DOHH2 (cell line): ENCODE data around the gene CACNB1.

Experiments used
- H3F3A ChIP-seq: fragments of 200-600 bp; sonication (generic), shearing (Covaris generic); 2 replicates; pipeline ENCODE4 v1.6.0; 2016; ENCODE audit warnings: antibody characterized with exemption, mild to moderate bottlenecking; ENCODE audit not compliant: control insufficient read depth, insufficient read depth
- H3K27ac ChIP-seq: fragments of 200-600 bp; sonication (generic); 2 replicates; pipeline ENCODE4 v1.5.1; 2014; ENCODE audit warnings: low read depth, mild to moderate bottlenecking, low read length, moderate library complexity
- H3K27me3 ChIP-seq: fragments of 200-600 bp; sonication (generic); 2 replicates; pipeline ENCODE4 v1.6.1; 2014; ENCODE audit warnings: mild to moderate bottlenecking, low read length, mixed read lengths; ENCODE audit not compliant: control insufficient read depth
- H3K36me3 ChIP-seq: fragments of 200-600 bp; sonication (generic); 2 replicates; pipeline ENCODE4 v1.6.1; 2014; ENCODE audit warnings: mild to moderate bottlenecking, low read length, moderate library complexity, mixed read lengths; ENCODE audit not compliant: control insufficient read depth
- H3K4me1 ChIP-seq: fragments of 200-600 bp; sonication (generic); 2 replicates; pipeline ENCODE4 v1.6.1; 2014; ENCODE audit warnings: mild to moderate bottlenecking, low read length, mixed read lengths; ENCODE audit not compliant: control insufficient read depth
- H3K4me2 ChIP-seq: fragments of 200-600 bp; sonication (generic); 2 replicates; pipeline ENCODE4 v1.6.0; 2014; ENCODE audit warnings: mild to moderate bottlenecking, low read length, moderate library complexity
- H3K4me3 ChIP-seq: fragments of 200-600 bp; sonication (generic); 2 replicates; pipeline ENCODE4 v1.5.1; 2014; ENCODE audit warnings: mild to moderate bottlenecking, low read length, mixed read lengths
- H3K79me2 ChIP-seq: fragments of 200-600 bp; sonication (generic); 2 replicates; pipeline ENCODE4 v1.6.1; 2014; ENCODE audit warnings: mild to moderate bottlenecking, low read length, mixed read lengths; ENCODE audit not compliant: control insufficient read depth
- H3K9me2 ChIP-seq: fragments of 200-600 bp; sonication (generic); replicated peaks from 2 replicates; pipeline ENCODE4 v1.6.1; 2014; ENCODE audit warnings: mild to moderate bottlenecking, low read length, mixed read lengths; ENCODE audit not compliant: control insufficient read depth
- H3K9me3 ChIP-seq: fragments of 200-600 bp; sonication (generic); 2 replicates; pipeline ENCODE4 v1.6.1; 2014; ENCODE audit warnings: antibody characterized with exemption, low read length, mixed read lengths; ENCODE audit not compliant: control insufficient read depth, insufficient read depth
- H4K20me1 ChIP-seq: fragments of 200-600 bp; sonication (generic); 2 replicates; pipeline ENCODE4 v1.6.0; 2014; ENCODE audit warnings: low read depth, mild to moderate bottlenecking, antibody characterized with exemption, low read length, moderate library complexity; ENCODE audit not compliant: control insufficient read depth, insufficient read depth
- EZH2phosphoT487 ChIP-seq: fragments of 200-600 bp; sonication (generic); IDR thresholded peaks from 2 replicates; pipeline ENCODE4 v1.6.1; 2017; ENCODE audit warnings: borderline replicate concordance, mild to moderate bottlenecking, antibody characterized with exemption, low read length, moderate library complexity, mixed read lengths
- TF ChIP-seq, protein P1 (sequence below): fragments of 200-600 bp; sonication (generic); IDR thresholded peaks from one replicate; pipeline ENCODE4 v1.5.1; 2014; ENCODE audit warnings: antibody characterized with exemption, mild to moderate bottlenecking, low read depth, low read length; ENCODE audit not compliant: poor library complexity, severe bottlenecking

The CACNB1 gene

DNA sequence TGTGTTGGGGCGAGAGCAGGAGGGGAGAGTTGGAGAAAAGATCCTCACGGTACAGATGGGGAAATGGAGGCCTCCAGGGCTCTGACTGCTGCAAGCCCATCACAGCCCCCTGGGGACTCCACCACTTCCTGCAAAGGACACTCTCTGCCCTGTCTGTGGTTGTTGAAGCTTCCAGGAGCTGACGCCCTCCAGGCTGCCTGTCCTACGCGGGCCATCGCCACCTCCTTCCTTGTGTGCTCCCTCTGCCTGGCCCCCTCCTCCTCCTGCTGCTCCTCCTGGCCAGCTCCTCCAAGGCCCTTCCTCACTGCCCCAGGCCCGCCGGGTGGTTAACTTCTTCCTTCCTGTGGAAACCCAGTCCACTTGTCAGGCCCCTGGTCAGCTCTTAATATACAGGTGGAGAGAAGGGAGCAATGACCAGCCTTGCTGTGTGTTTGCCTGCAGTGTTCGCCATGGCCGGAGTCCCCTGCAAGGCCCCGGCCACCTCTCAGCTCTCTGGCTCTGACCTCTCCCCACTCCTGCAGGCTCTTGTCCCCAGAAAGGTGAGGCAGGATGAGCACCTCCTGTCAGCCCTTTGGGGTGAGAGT is 46.6 kb upstream of the CACNB1 start:
- Histone ChIP-seq H3K27ac (peak overlapping the region; percentile 74), H3K9me3 (no peaks in the 10 kb centered on the region), H3K27me3 (no peaks in the 10 kb centered on the region), H3F3A (peaks cover 14% of the 10 kb centered on the region; the same call in 1 of the 2 replicates), H4K20me1 (no peaks in the 10 kb centered on the region; the same call in 1 of the 2 replicates), H3K4me3 (peak overlapping the region; percentile 62), H3K36me3 (no peaks in the 10 kb centered on the region), H3K79me2 (no peaks in the 10 kb centered on the region), H3K4me1 (peaks cover 42% of the 10 kb centered on the region), H3K9me2 (no peaks in the 10 kb centered on the region), H3K4me2 (peak overlapping the region; percentile 84)
- TF ChIP-seq, protein P1, sequence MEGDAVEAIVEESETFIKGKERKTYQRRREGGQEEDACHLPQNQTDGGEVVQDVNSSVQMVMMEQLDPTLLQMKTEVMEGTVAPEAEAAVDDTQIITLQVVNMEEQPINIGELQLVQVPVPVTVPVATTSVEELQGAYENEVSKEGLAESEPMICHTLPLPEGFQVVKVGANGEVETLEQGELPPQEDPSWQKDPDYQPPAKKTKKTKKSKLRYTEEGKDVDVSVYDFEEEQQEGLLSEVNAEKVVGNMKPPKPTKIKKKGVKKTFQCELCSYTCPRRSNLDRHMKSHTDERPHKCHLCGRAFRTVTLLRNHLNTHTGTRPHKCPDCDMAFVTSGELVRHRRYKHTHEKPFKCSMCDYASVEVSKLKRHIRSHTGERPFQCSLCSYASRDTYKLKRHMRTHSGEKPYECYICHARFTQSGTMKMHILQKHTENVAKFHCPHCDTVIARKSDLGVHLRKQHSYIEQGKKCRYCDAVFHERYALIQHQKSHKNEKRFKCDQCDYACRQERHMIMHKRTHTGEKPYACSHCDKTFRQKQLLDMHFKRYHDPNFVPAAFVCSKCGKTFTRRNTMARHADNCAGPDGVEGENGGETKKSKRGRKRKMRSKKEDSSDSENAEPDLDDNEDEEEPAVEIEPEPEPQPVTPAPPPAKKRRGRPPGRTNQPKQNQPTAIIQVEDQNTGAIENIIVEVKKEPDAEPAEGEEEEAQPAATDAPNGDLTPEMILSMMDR, result no peak
- no peak for TF ChIP-seq EZH2phosphoT487

DNA sequence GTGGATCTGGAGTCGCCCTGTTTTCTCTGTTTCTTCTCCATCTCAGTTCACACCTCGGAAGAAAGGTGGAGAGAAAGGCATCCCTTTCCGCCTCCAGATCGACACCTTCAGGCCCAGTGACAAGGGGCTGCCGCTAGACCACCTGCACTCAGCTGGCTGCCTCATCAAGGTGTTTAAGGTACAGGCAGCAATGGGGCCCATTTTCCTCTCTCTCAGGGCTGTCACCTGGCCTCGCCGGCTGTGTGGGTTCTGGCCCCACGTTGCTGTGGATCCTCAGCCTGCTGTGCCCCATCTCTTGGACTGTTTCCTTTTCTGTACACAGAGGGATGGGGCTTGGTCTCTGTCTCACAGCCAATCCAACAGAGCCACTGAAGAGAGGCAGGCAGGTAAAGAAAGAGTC is 45.7 kb upstream of the CACNB1 start:
- no peaks in the 10 kb centered on the region for H3K9me3 ChIP-seq
- H3K9me2 ChIP-seq, result no peaks in the 10 kb centered on the region
- H3K4me3 ChIP-seq, result peak overlapping the region; percentile 62
- H3K4me1 ChIP-seq, result peaks cover 51% of the 10 kb centered on the region
- H3K27ac ChIP-seq, result peak overlapping the region; percentile 74
- H3K4me2 ChIP-seq, result peak overlapping the region; percentile 84
- TF ChIP-seq, protein P1, result no peak
- no peak for TF ChIP-seq EZH2phosphoT487
- no peaks in the 10 kb centered on the region for H3K27me3 ChIP-seq
- no peaks in the 10 kb centered on the region; the same call in 1 of the 2 replicates for H4K20me1 ChIP-seq
- H3F3A ChIP-seq, result peaks cover 15% of the 10 kb centered on the region; the same call in 1 of the 2 replicates
- no peaks in the 10 kb centered on the region for H3K36me3 ChIP-seq
- no peaks in the 10 kb centered on the region for H3K79me2 ChIP-seq

DNA sequence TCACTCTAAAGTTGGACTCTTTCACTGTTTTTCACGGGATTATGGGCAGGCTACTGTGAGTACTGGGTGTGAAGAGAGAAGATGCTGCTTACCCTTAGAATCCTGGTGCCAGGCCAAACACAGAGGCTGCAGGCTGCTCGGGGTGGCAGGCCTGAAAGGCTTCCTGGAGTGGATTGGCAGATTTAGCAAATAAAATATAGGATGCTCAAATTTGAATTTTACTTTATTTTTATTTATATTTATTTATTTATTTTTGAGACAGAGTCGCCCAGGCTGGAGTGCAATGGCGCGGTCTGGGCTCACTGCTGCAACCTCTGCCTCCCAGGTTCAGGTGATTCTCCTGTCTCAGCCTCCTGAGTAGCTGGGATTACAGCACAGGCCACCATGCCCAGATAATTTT is 43.2 kb upstream of the CACNB1 start:
- H3F3A ChIP-seq, result peaks cover 15% of the 10 kb centered on the region; the same call in 1 of the 2 replicates
- H3K4me2 ChIP-seq, result no peak overlapping the region
- H3K27ac ChIP-seq, result no peak overlapping the region
- no peaks in the 10 kb centered on the region for H3K36me3 ChIP-seq
- H3K79me2 ChIP-seq, result no peaks in the 10 kb centered on the region
- TF ChIP-seq, protein P1, result no peak
- TF ChIP-seq EZH2phosphoT487, result no peak
- H4K20me1 ChIP-seq, result no peaks in the 10 kb centered on the region; the same call in 1 of the 2 replicates
- H3K4me1 ChIP-seq, result peaks cover 57% of the 10 kb centered on the region
- H3K4me3 ChIP-seq, result no peak overlapping the region
- H3K27me3 ChIP-seq, result no peaks in the 10 kb centered on the region
- no peaks in the 10 kb centered on the region for H3K9me3 ChIP-seq
- H3K9me2 ChIP-seq, result no peaks in the 10 kb centered on the region
